ENCODE measurements around the gene HOXB1.

Gene HOXB1

GRCh38 chr17:48502901-48503300 is 27.9 kb downstream of the HOXB1 start:
- H3K27ac ChIP-seq: no peak overlapping the region
- no peaks in the 10 kb centered on the region for H3K36me3 ChIP-seq
- TF ChIP-seq CTCF (IDR thresholded peaks at IDR 0.05): no peak
- no peaks in the 10 kb centered on the region for H3K4me1 ChIP-seq (ENCODE audit: control insufficient read depth in 1 of 2, insufficient read depth in 1 of 2, low read depth in 1 of 2, low read length in 1 of 2)
- H3K9me3 ChIP-seq: no peaks in the 10 kb centered on the region
- H3K4me3 ChIP-seq (ENCODE audit: low read depth in 1 of 2, low read length in 1 of 2): no peak overlapping the region
- peaks cover 80% of the 10 kb centered on the region for H3K27me3 ChIP-seq

GRCh38 chr17:48502312-48502711 is 28.5 kb downstream of the HOXB1 start:
- no peaks in the 10 kb centered on the region for H3K4me1 ChIP-seq (ENCODE audit: control insufficient read depth in 1 of 2, insufficient read depth in 1 of 2, low read depth in 1 of 2, low read length in 1 of 2)
- no peaks in the 10 kb centered on the region for H3K9me3 ChIP-seq
- no peak overlapping the region for H3K4me3 ChIP-seq (ENCODE audit: low read depth in 1 of 2, low read length in 1 of 2)
- H3K27me3 ChIP-seq: peaks cover 86% of the 10 kb centered on the region
- no peaks in the 10 kb centered on the region for H3K36me3 ChIP-seq
- TF ChIP-seq CTCF (IDR thresholded peaks at IDR 0.05): no peak
- H3K27ac ChIP-seq: no peak overlapping the region

- TF ChIP-seq CTCF (IDR thresholded peaks at IDR 0.05): no peak
- H3K4me3 ChIP-seq (ENCODE audit: low read depth in 1 of 2, low read length in 1 of 2): no peak overlapping the region
- no peaks in the 10 kb centered on the region for H3K4me1 ChIP-seq (ENCODE audit: control insufficient read depth in 1 of 2, insufficient read depth in 1 of 2, low read depth in 1 of 2, low read length in 1 of 2)
- H3K9me3 ChIP-seq: no peaks in the 10 kb centered on the region
- no peak overlapping the region for H3K27ac ChIP-seq
- peaks cover 89% of the 10 kb centered on the region for H3K27me3 ChIP-seq
- no peaks in the 10 kb centered on the region for H3K36me3 ChIP-seq
These were observed 30.1 kb downstream of the HOXB1 start for GRCh38 chr17:48500435-48501426.

GRCh38 chr17:48499735-48500434 is 30.9 kb downstream of the HOXB1 start:
- no peak for TF ChIP-seq CTCF (IDR thresholded peaks at IDR 0.05)
- Histone ChIP-seq H3K36me3 (no peaks in the 10 kb centered on the region), H3K4me1 (ENCODE audit: control insufficient read depth in 1 of 2, insufficient read depth in 1 of 2, low read depth in 1 of 2, low read length in 1 of 2) (no peaks in the 10 kb centered on the region), H3K4me3 (ENCODE audit: low read depth in 1 of 2, low read length in 1 of 2) (no peak overlapping the region), H3K27me3 (peaks cover 89% of the 10 kb centered on the region), H3K9me3 (no peaks in the 10 kb centered on the region), H3K27ac (no peak overlapping the region)

GRCh38 chr17:48499248-48499647 is 31.6 kb downstream of the HOXB1 start:
- H3K4me3 ChIP-seq (ENCODE audit: low read depth in 1 of 2, low read length in 1 of 2): no peak overlapping the region
- H3K4me1 ChIP-seq (ENCODE audit: control insufficient read depth in 1 of 2, insufficient read depth in 1 of 2, low read depth in 1 of 2, low read length in 1 of 2): no peaks in the 10 kb centered on the region
- no peak overlapping the region for H3K27ac ChIP-seq
- H3K9me3 ChIP-seq: no peaks in the 10 kb centered on the region
- H3K27me3 ChIP-seq: peaks cover 91% of the 10 kb centered on the region
- TF ChIP-seq CTCF (IDR thresholded peaks at IDR 0.05): no peak
- no peaks in the 10 kb centered on the region for H3K36me3 ChIP-seq
